ENCODE results near the gene TAOK1.

TAOK1 gene

GRCh38 chr17:29347831-29348629, 42.1 kb upstream of the TAOK1 start:
- H3K9me3 ChIP-seq (ENCODE audit: control insufficient read depth, insufficient read depth, low read length) = no peaks in the 10 kb centered on the region
- H3K4me3 ChIP-seq (ENCODE audit: low read length) = no peak overlapping the region
- no peaks in the 10 kb centered on the region for H3F3A ChIP-seq (ENCODE audit: control insufficient read depth, insufficient read depth)
- no peak overlapping the region for H3K4me2 ChIP-seq (ENCODE audit: low read length)
- TF ChIP-seq CTCF (IDR thresholded peaks at IDR 0.05; ENCODE audit: low read depth, low read length, poor library complexity, severe bottlenecking) = no peak
- TF ChIP-seq EZH2phosphoT487 (IDR thresholded peaks at IDR 0.05; ENCODE audit: borderline replicate concordance, low read length) = no peak
- H3K79me2 ChIP-seq (ENCODE audit: control insufficient read depth, low read length) = no peaks in the 10 kb centered on the region
- no peaks in the 10 kb centered on the region for H3K4me1 ChIP-seq (ENCODE audit: control insufficient read depth, low read length)
- no peaks in the 10 kb centered on the region for H4K20me1 ChIP-seq (ENCODE audit: control insufficient read depth, insufficient read depth, low read depth, low read length)
- H3K27me3 ChIP-seq (ENCODE audit: control insufficient read depth, low read length) = peaks cover 6% of the 10 kb centered on the region
- no peak overlapping the region for H3K27ac ChIP-seq (ENCODE audit: low read depth, low read length)
- no peaks in the 10 kb centered on the region for H3K36me3 ChIP-seq (ENCODE audit: control insufficient read depth, low read length)
- H3K9me2 ChIP-seq (replicated peaks; ENCODE audit: control insufficient read depth, low read length) = no peaks in the 10 kb centered on the region

GRCh38 chr17:29349409-29349808, 40.8 kb upstream of the TAOK1 start:
- Histone ChIP-seq H3K79me2 (ENCODE audit: control insufficient read depth, low read length) (no peaks in the 10 kb centered on the region), H3K9me2 (replicated peaks; ENCODE audit: control insufficient read depth, low read length) (no peaks in the 10 kb centered on the region), H3K4me3 (ENCODE audit: low read length) (no peak overlapping the region), H3K4me2 (ENCODE audit: low read length) (no peak overlapping the region), H3K9me3 (ENCODE audit: control insufficient read depth, insufficient read depth, low read length) (no peaks in the 10 kb centered on the region), H3K4me1 (ENCODE audit: control insufficient read depth, low read length) (no peaks in the 10 kb centered on the region), H3K27me3 (ENCODE audit: control insufficient read depth, low read length) (no peaks in the 10 kb centered on the region), H3F3A (ENCODE audit: control insufficient read depth, insufficient read depth) (no peaks in the 10 kb centered on the region), H4K20me1 (ENCODE audit: control insufficient read depth, insufficient read depth, low read depth, low read length) (no peaks in the 10 kb centered on the region), H3K27ac (ENCODE audit: low read depth, low read length) (no peak overlapping the region), H3K36me3 (ENCODE audit: control insufficient read depth, low read length) (no peaks in the 10 kb centered on the region)
- no peak for TF ChIP-seq EZH2phosphoT487 (IDR thresholded peaks at IDR 0.05; ENCODE audit: borderline replicate concordance, low read length)
- TF ChIP-seq CTCF (IDR thresholded peaks at IDR 0.05; ENCODE audit: low read depth, low read length, poor library complexity, severe bottlenecking) = no peak

GRCh38 chr17:29352146-29352545, 38.0 kb upstream of the TAOK1 start:
- Histone ChIP-seq H3K4me1 (ENCODE audit: control insufficient read depth, low read length) (peaks cover 5% of the 10 kb centered on the region), H3K4me3 (ENCODE audit: low read length) (no peak overlapping the region)

More at GRCh38 chr17:29352146-29352545, 38.0 kb upstream of the TAOK1 start:
- no peaks in the 10 kb centered on the region for H3K36me3 ChIP-seq (ENCODE audit: control insufficient read depth, low read length)
- no peak overlapping the region for H3K27ac ChIP-seq (ENCODE audit: low read depth, low read length)
- no peaks in the 10 kb centered on the region for H3K9me3 ChIP-seq (ENCODE audit: control insufficient read depth, insufficient read depth, low read length)
- H3K79me2 ChIP-seq (ENCODE audit: control insufficient read depth, low read length) = no peaks in the 10 kb centered on the region
- no peak overlapping the region for H3K4me2 ChIP-seq (ENCODE audit: low read length)
- no peaks in the 10 kb centered on the region for H3K27me3 ChIP-seq (ENCODE audit: control insufficient read depth, low read length)
- TF ChIP-seq EZH2phosphoT487 (IDR thresholded peaks at IDR 0.05; ENCODE audit: borderline replicate concordance, low read length) (no peak), CTCF (IDR thresholded peaks at IDR 0.05; ENCODE audit: low read depth, low read length, poor library complexity, severe bottlenecking) (no peak)
- no peaks in the 10 kb centered on the region for H3K9me2 ChIP-seq (replicated peaks; ENCODE audit: control insufficient read depth, low read length)
- no peaks in the 10 kb centered on the region for H4K20me1 ChIP-seq (ENCODE audit: control insufficient read depth, insufficient read depth, low read depth, low read length)
- H3F3A ChIP-seq (ENCODE audit: control insufficient read depth, insufficient read depth) = no peaks in the 10 kb centered on the region
